ENCODE measurements around the gene PDE8B.

Gene PDE8B

GRCh38 chr5:77391240-77391765 lies 180.8 kb downstream of the PDE8B start:
- Histone ChIP-seq H2BK120ac (ENCODE audit: low read depth, low read length) (no peak overlapping the region), H3K4me1 (ENCODE audit: control insufficient read depth, low read depth, low read length) (no peaks in the 10 kb centered on the region), H4K5ac (ENCODE audit: low read length) (no peak overlapping the region), H3K9ac (ENCODE audit: low read length) (no peak overlapping the region), H3K23ac (ENCODE audit: low read length) (no peak overlapping the region), H3K79me2 (ENCODE audit: control insufficient read depth, insufficient read depth, low read length) (no peaks in the 10 kb centered on the region), H3K79me1 (ENCODE audit: low read length) (no peaks in the 10 kb centered on the region), H2BK5ac (ENCODE audit: low read length) (no peak overlapping the region), H3K27me3 (ENCODE audit: insufficient read depth, low read length, poor library complexity) (no peaks in the 10 kb centered on the region), H3K4me2 (ENCODE audit: low read length) (no peak overlapping the region), H3K18ac (ENCODE audit: low read length) (no peak overlapping the region), H2BK15ac (replicated peaks; ENCODE audit: low read depth) (no peak overlapping the region), H3K36me3 (ENCODE audit: control insufficient read depth, insufficient read depth, low read length) (no peaks in the 10 kb centered on the region), H3K56ac (ENCODE audit: low read length) (no peak overlapping the region), H3K4ac (ENCODE audit: low read depth, low read length) (no peak overlapping the region), H3K4me3 (ENCODE audit: low read length) (no peak overlapping the region), H3K27ac (ENCODE audit: low read depth, low read length) (no peak overlapping the region), H2AK5ac (ENCODE audit: low read length) (no peak overlapping the region), H4K8ac (ENCODE audit: low read depth, low read length) (no peak overlapping the region)
- WGBS (ENCODE audit: extremely low coverage, insufficient coverage, low lambda C conversion rate): no CpG with 5 or more reads among the region's 10 CpGs
- DNase-seq: no peak

- no peaks in the 10 kb centered on the region for H3K27me3 ChIP-seq (ENCODE audit: insufficient read depth, low read length, poor library complexity)
- WGBS (ENCODE audit: extremely low coverage, insufficient coverage, low lambda C conversion rate): no CpG with 5 or more reads among the region's 3 CpGs
- H2BK15ac ChIP-seq (replicated peaks; ENCODE audit: low read depth): no peak overlapping the region
- H3K4me2 ChIP-seq (ENCODE audit: low read length): no peak overlapping the region
- no peak overlapping the region for H3K18ac ChIP-seq (ENCODE audit: low read length)
- no peaks in the 10 kb centered on the region for H3K79me1 ChIP-seq (ENCODE audit: low read length)
- H3K4ac ChIP-seq (ENCODE audit: low read depth, low read length): no peak overlapping the region
- H3K56ac ChIP-seq (ENCODE audit: low read length): no peak overlapping the region
- H3K23ac ChIP-seq (ENCODE audit: low read length): no peak overlapping the region
- H4K8ac ChIP-seq (ENCODE audit: low read depth, low read length): no peak overlapping the region
- no peak overlapping the region for H2BK120ac ChIP-seq (ENCODE audit: low read depth, low read length)
- no peak overlapping the region for H3K27ac ChIP-seq (ENCODE audit: low read depth, low read length)
- H3K4me1 ChIP-seq (ENCODE audit: control insufficient read depth, low read depth, low read length): no peaks in the 10 kb centered on the region
- no peak overlapping the region for H3K4me3 ChIP-seq (ENCODE audit: low read length)
- H2BK5ac ChIP-seq (ENCODE audit: low read length): no peak overlapping the region
- H3K9ac ChIP-seq (ENCODE audit: low read length): no peak overlapping the region
- no peaks in the 10 kb centered on the region for H3K36me3 ChIP-seq (ENCODE audit: control insufficient read depth, insufficient read depth, low read length)
- H4K5ac ChIP-seq (ENCODE audit: low read length): no peak overlapping the region
- no peaks in the 10 kb centered on the region for H3K79me2 ChIP-seq (ENCODE audit: control insufficient read depth, insufficient read depth, low read length)
- DNase-seq: peak; percentile 15
- no peak overlapping the region for H2AK5ac ChIP-seq (ENCODE audit: low read length)
These were observed 183.7 kb downstream of the PDE8B start for GRCh38 chr5:77394064-77394715.

- Histone ChIP-seq H3K79me1 (ENCODE audit: low read length) (no peaks in the 10 kb centered on the region), H2BK5ac (ENCODE audit: low read length) (no peak overlapping the region), H3K56ac (ENCODE audit: low read length) (no peak overlapping the region), H2AK5ac (ENCODE audit: low read length) (no peak overlapping the region), H3K4me3 (ENCODE audit: low read length) (no peak overlapping the region), H2BK120ac (ENCODE audit: low read depth, low read length) (no peak overlapping the region), H3K4ac (ENCODE audit: low read depth, low read length) (no peak overlapping the region), H3K23ac (ENCODE audit: low read length) (no peak overlapping the region), H3K4me2 (ENCODE audit: low read length) (no peak overlapping the region), H3K18ac (ENCODE audit: low read length) (no peak overlapping the region), H3K79me2 (ENCODE audit: control insufficient read depth, insufficient read depth, low read length) (no peaks in the 10 kb centered on the region), H3K27ac (ENCODE audit: low read depth, low read length) (no peak overlapping the region), H2BK15ac (replicated peaks; ENCODE audit: low read depth) (no peak overlapping the region), H4K5ac (ENCODE audit: low read length) (no peak overlapping the region), H3K27me3 (ENCODE audit: insufficient read depth, low read length, poor library complexity) (no peaks in the 10 kb centered on the region), H3K36me3 (ENCODE audit: control insufficient read depth, insufficient read depth, low read length) (no peaks in the 10 kb centered on the region), H3K9ac (ENCODE audit: low read length) (no peak overlapping the region), H4K8ac (ENCODE audit: low read depth, low read length) (no peak overlapping the region), H3K4me1 (ENCODE audit: control insufficient read depth, low read depth, low read length) (no peaks in the 10 kb centered on the region)
- no CpG with 5 or more reads among the region's 1 CpG for WGBS (ENCODE audit: extremely low coverage, insufficient coverage, low lambda C conversion rate)
- peak; percentile 15 for DNase-seq
These were observed 185.5 kb downstream of the PDE8B start for GRCh38 chr5:77396017-77396416.

- peak; percentile 11 for DNase-seq
- Histone ChIP-seq H3K79me1 (ENCODE audit: low read length) (no peaks in the 10 kb centered on the region), H3K4ac (ENCODE audit: low read depth, low read length) (no peak overlapping the region), H4K8ac (ENCODE audit: low read depth, low read length) (no peak overlapping the region), H3K27ac (ENCODE audit: low read depth, low read length) (no peak overlapping the region), H3K36me3 (ENCODE audit: control insufficient read depth, insufficient read depth, low read length) (no peaks in the 10 kb centered on the region), H3K18ac (ENCODE audit: low read length) (no peak overlapping the region), H3K23ac (ENCODE audit: low read length) (no peak overlapping the region), H3K9ac (ENCODE audit: low read length) (no peak overlapping the region), H3K4me1 (ENCODE audit: control insufficient read depth, low read depth, low read length) (no peaks in the 10 kb centered on the region), H2BK120ac (ENCODE audit: low read depth, low read length) (no peak overlapping the region), H3K4me2 (ENCODE audit: low read length) (no peak overlapping the region), H2BK15ac (replicated peaks; ENCODE audit: low read depth) (no peak overlapping the region), H2AK5ac (ENCODE audit: low read length) (no peak overlapping the region), H4K5ac (ENCODE audit: low read length) (no peak overlapping the region), H3K79me2 (ENCODE audit: control insufficient read depth, insufficient read depth, low read length) (no peaks in the 10 kb centered on the region), H2BK5ac (ENCODE audit: low read length) (no peak overlapping the region), H3K27me3 (ENCODE audit: insufficient read depth, low read length, poor library complexity) (no peaks in the 10 kb centered on the region), H3K4me3 (ENCODE audit: low read length) (no peak overlapping the region), H3K56ac (ENCODE audit: low read length) (no peak overlapping the region)
- WGBS (ENCODE audit: extremely low coverage, insufficient coverage, low lambda C conversion rate): no CpG with 5 or more reads among the region's 5 CpGs
These were observed 187.3 kb downstream of the PDE8B start for GRCh38 chr5:77397686-77398292.

GRCh38 chr5:77398458-77398857 lies 188.0 kb downstream of the PDE8B start:
- H3K4me1 ChIP-seq (ENCODE audit: control insufficient read depth, low read depth, low read length): no peaks in the 10 kb centered on the region
- H2BK5ac ChIP-seq (ENCODE audit: low read length): no peak overlapping the region
- H2BK120ac ChIP-seq (ENCODE audit: low read depth, low read length): no peak overlapping the region
- DNase-seq: no peak
- no peak overlapping the region for H3K4ac ChIP-seq (ENCODE audit: low read depth, low read length)
- H2BK15ac ChIP-seq (replicated peaks; ENCODE audit: low read depth): no peak overlapping the region
- H3K23ac ChIP-seq (ENCODE audit: low read length): no peak overlapping the region
- H3K79me2 ChIP-seq (ENCODE audit: control insufficient read depth, insufficient read depth, low read length): no peaks in the 10 kb centered on the region
- no CpG with 5 or more reads among the region's 13 CpGs for WGBS (ENCODE audit: extremely low coverage, insufficient coverage, low lambda C conversion rate)
- H4K5ac ChIP-seq (ENCODE audit: low read length): no peak overlapping the region
- no peaks in the 10 kb centered on the region for H3K36me3 ChIP-seq (ENCODE audit: control insufficient read depth, insufficient read depth, low read length)
- no peak overlapping the region for H3K18ac ChIP-seq (ENCODE audit: low read length)
- H2AK5ac ChIP-seq (ENCODE audit: low read length): no peak overlapping the region
- no peak overlapping the region for H3K27ac ChIP-seq (ENCODE audit: low read depth, low read length)
- no peaks in the 10 kb centered on the region for H3K79me1 ChIP-seq (ENCODE audit: low read length)
- no peak overlapping the region for H3K4me3 ChIP-seq (ENCODE audit: low read length)
- no peak overlapping the region for H3K56ac ChIP-seq (ENCODE audit: low read length)
- no peak overlapping the region for H4K8ac ChIP-seq (ENCODE audit: low read depth, low read length)
- no peaks in the 10 kb centered on the region for H3K27me3 ChIP-seq (ENCODE audit: insufficient read depth, low read length, poor library complexity)
- no peak overlapping the region for H3K9ac ChIP-seq (ENCODE audit: low read length)
- H3K4me2 ChIP-seq (ENCODE audit: low read length): no peak overlapping the region
